Mesendoderm (in vitro differentiated cells): ENCODE measurements around the gene KCNQ1.

ENCODE experiments used
- DNase-seq: peaks from one replicate; pipeline ENCODE4 v3.0.0; 2013
- H2AK5ac ChIP-seq: 2 replicates; pipeline ENCODE4 v1.6.1; 2013; ENCODE audit warnings: low read length, inconsistent platforms
- H2BK120ac ChIP-seq: 2 replicates; pipeline ENCODE4 v1.6.1; 2013; ENCODE audit warnings: low read depth, mild to moderate bottlenecking, low read length, moderate library complexity, mixed read lengths
- H2BK15ac ChIP-seq: replicated peaks from 2 replicates; pipeline ENCODE4 v1.6.1; 2013; ENCODE audit warnings: low read depth, mild to moderate bottlenecking, moderate library complexity
- H2BK5ac ChIP-seq: 2 replicates; pipeline ENCODE4 v1.6.1; 2013; ENCODE audit warnings: low read length, inconsistent platforms
- H3K18ac ChIP-seq: 2 replicates; pipeline ENCODE4 v1.6.1; 2013; ENCODE audit warnings: mild to moderate bottlenecking, low read length, mixed read lengths
- H3K23ac ChIP-seq: one replicate; pipeline ENCODE4 v1.6.1; 2013; ENCODE audit warnings: low read length
- H3K27ac ChIP-seq: 2 replicates; pipeline ENCODE4 v1.5.1; 2013; ENCODE audit warnings: low read depth, mild to moderate bottlenecking, inconsistent platforms, low read length, moderate library complexity
- H3K27me3 ChIP-seq: 2 replicates; pipeline ENCODE4 v1.6.1; 2013; ENCODE audit warnings: low read length, control low read depth, mild to moderate bottlenecking, inconsistent platforms; ENCODE audit not compliant: insufficient read depth, poor library complexity
- H3K36me3 ChIP-seq: 2 replicates; pipeline ENCODE4 v1.6.1; 2013; ENCODE audit warnings: low read length, inconsistent platforms; ENCODE audit not compliant: control insufficient read depth, insufficient read depth
- H3K4ac ChIP-seq: one replicate; pipeline ENCODE4 v1.6.1; 2013; ENCODE audit warnings: low read depth, mild to moderate bottlenecking, low read length, moderate library complexity
- H3K4me1 ChIP-seq: 2 replicates; pipeline ENCODE4 v1.6.1; 2013; ENCODE audit warnings: low read depth, low read length, inconsistent platforms; ENCODE audit not compliant: control insufficient read depth
- H3K4me2 ChIP-seq: 2 replicates; pipeline ENCODE4 v1.6.1; 2013; ENCODE audit warnings: low read length
- H3K4me3 ChIP-seq: 2 replicates; pipeline ENCODE4 v1.5.1; 2013; ENCODE audit warnings: mild to moderate bottlenecking, low read length
- H3K56ac ChIP-seq: one replicate; pipeline ENCODE4 v1.6.1; 2013; ENCODE audit warnings: low read length
- H3K79me1 ChIP-seq: 2 replicates; pipeline ENCODE4 v1.6.1; 2013; ENCODE audit warnings: low read length, inconsistent platforms
- H3K79me2 ChIP-seq: 2 replicates; pipeline ENCODE4 v1.6.1; 2013; ENCODE audit warnings: mild to moderate bottlenecking, low read length; ENCODE audit not compliant: control insufficient read depth, insufficient read depth
- H3K9ac ChIP-seq: 2 replicates; pipeline ENCODE4 v1.6.1; 2013; ENCODE audit warnings: low read length, inconsistent platforms
- H4K5ac ChIP-seq: one replicate; pipeline ENCODE4 v1.6.1; 2013; ENCODE audit warnings: low read length
- H4K8ac ChIP-seq: one replicate; pipeline ENCODE4 v1.6.1; 2013; ENCODE audit warnings: low read depth, mild to moderate bottlenecking, control low read depth, low read length, moderate library complexity
- WGBS: extraction: QIAGEN DNeasy Blood & Tissue Kit; methylation state at CpG from one replicate; pipeline ENCODE4 v1.1.7; 2013; ENCODE audit warnings: low lambda C conversion rate, missing lambda C conversion rate; ENCODE audit not compliant: insufficient coverage; ENCODE audit errors: extremely low coverage; 5-methylcytosine and 5-hydroxymethylcytosine counted together

Gene KCNQ1

GRCh38 chr11:2609345-2609744 lies 164.5 kb downstream of the KCNQ1 start:
- Histone ChIP-seq H3K23ac (no peak overlapping the region), H4K8ac (no peak overlapping the region), H3K9ac (no peak overlapping the region), H3K4me1 (no peaks in the 10 kb centered on the region), H3K79me1 (no peaks in the 10 kb centered on the region), H3K27ac (no peak overlapping the region), H3K36me3 (no peaks in the 10 kb centered on the region), H3K4me3 (no peak overlapping the region), H3K4me2 (no peak overlapping the region), H2BK120ac (no peak overlapping the region), H2BK15ac (no peak overlapping the region), H2BK5ac (no peak overlapping the region), H4K5ac (no peak overlapping the region), H3K56ac (no peak overlapping the region), H3K4ac (no peak overlapping the region), H3K79me2 (no peaks in the 10 kb centered on the region), H3K27me3 (peaks cover 5% of the 10 kb centered on the region), H2AK5ac (no peak overlapping the region), H3K18ac (no peak overlapping the region)
- no CpG with 5 or more reads among the region's 2 CpGs for WGBS
- DNase-seq: no peak

- H3K79me2 ChIP-seq: no peaks in the 10 kb centered on the region
- H3K36me3 ChIP-seq: no peaks in the 10 kb centered on the region
- no peak overlapping the region for H3K4ac ChIP-seq
- no CpG with 5 or more reads among the region's 4 CpGs for WGBS
- H3K4me3 ChIP-seq: no peak overlapping the region
- H3K56ac ChIP-seq: no peak overlapping the region
- no peaks in the 10 kb centered on the region for H3K79me1 ChIP-seq
- peaks cover 5% of the 10 kb centered on the region for H3K27me3 ChIP-seq
- H3K9ac ChIP-seq: no peak overlapping the region
- H2BK5ac ChIP-seq: no peak overlapping the region
- no peak overlapping the region for H3K4me2 ChIP-seq
- no peak overlapping the region for H3K27ac ChIP-seq
- no peak overlapping the region for H4K5ac ChIP-seq
- no peak overlapping the region for H2AK5ac ChIP-seq
- no peak overlapping the region for H3K18ac ChIP-seq
- H3K23ac ChIP-seq: no peak overlapping the region
- H3K4me1 ChIP-seq: no peaks in the 10 kb centered on the region
- DNase-seq: no peak
- no peak overlapping the region for H2BK15ac ChIP-seq
- H4K8ac ChIP-seq: no peak overlapping the region
- no peak overlapping the region for H2BK120ac ChIP-seq
These were observed 168.2 kb downstream of the KCNQ1 start for GRCh38 chr11:2612884-2613571.

GRCh38 chr11:2621894-2622293 lies 177.1 kb downstream of the KCNQ1 start:
- Histone ChIP-seq H3K56ac (no peak overlapping the region), H3K9ac (no peak overlapping the region), H4K8ac (no peak overlapping the region), H4K5ac (no peak overlapping the region), H2AK5ac (no peak overlapping the region), H3K27ac (no peak overlapping the region), H3K79me2 (no peaks in the 10 kb centered on the region), H3K79me1 (no peaks in the 10 kb centered on the region), H3K4me2 (no peak overlapping the region), H3K36me3 (no peaks in the 10 kb centered on the region), H2BK120ac (no peak overlapping the region), H3K18ac (no peak overlapping the region), H3K4ac (no peak overlapping the region), H3K27me3 (no peaks in the 10 kb centered on the region), H2BK15ac (no peak overlapping the region), H3K4me1 (no peaks in the 10 kb centered on the region), H3K4me3 (no peak overlapping the region), H2BK5ac (no peak overlapping the region), H3K23ac (no peak overlapping the region)
- no CpG with 5 or more reads among the region's 3 CpGs for WGBS
- no peak for DNase-seq

GRCh38 chr11:2625183-2625582 lies 180.4 kb downstream of the KCNQ1 start:
- H3K18ac ChIP-seq: no peak overlapping the region
- WGBS: no CpG with 5 or more reads among the region's 3 CpGs
- H3K27me3 ChIP-seq: no peaks in the 10 kb centered on the region
- no peak overlapping the region for H3K4me2 ChIP-seq
- H3K9ac ChIP-seq: no peak overlapping the region
- H2BK15ac ChIP-seq: no peak overlapping the region
- no peak overlapping the region for H3K23ac ChIP-seq
- no peak overlapping the region for H3K4ac ChIP-seq
- H3K4me1 ChIP-seq: no peaks in the 10 kb centered on the region
- no peak overlapping the region for H2BK5ac ChIP-seq
- no peak overlapping the region for H2AK5ac ChIP-seq
- no peak overlapping the region for H3K4me3 ChIP-seq
- no peak for DNase-seq
- H3K79me2 ChIP-seq: no peaks in the 10 kb centered on the region
- H2BK120ac ChIP-seq: no peak overlapping the region
- H3K56ac ChIP-seq: no peak overlapping the region
- no peaks in the 10 kb centered on the region for H3K79me1 ChIP-seq
- H3K36me3 ChIP-seq: no peaks in the 10 kb centered on the region
- no peak overlapping the region for H4K5ac ChIP-seq
- no peak overlapping the region for H3K27ac ChIP-seq
- no peak overlapping the region for H4K8ac ChIP-seq

GRCh38 chr11:2630679-2631078 lies 185.9 kb downstream of the KCNQ1 start:
- no CpG with 5 or more reads among the region's 1 CpG for WGBS
- H3K4me2 ChIP-seq: no peak overlapping the region
- H3K79me2 ChIP-seq: no peaks in the 10 kb centered on the region
- H2AK5ac ChIP-seq: no peak overlapping the region
- H3K27me3 ChIP-seq: no peaks in the 10 kb centered on the region
- H3K56ac ChIP-seq: no peak overlapping the region
- H3K36me3 ChIP-seq: no peaks in the 10 kb centered on the region
- no peak overlapping the region for H4K5ac ChIP-seq
- no peak overlapping the region for H3K18ac ChIP-seq
- no peaks in the 10 kb centered on the region for H3K4me1 ChIP-seq
- no peak overlapping the region for H3K9ac ChIP-seq
- no peak overlapping the region for H4K8ac ChIP-seq
- H3K27ac ChIP-seq: no peak overlapping the region
- DNase-seq: no peak
- H2BK5ac ChIP-seq: no peak overlapping the region
- H3K23ac ChIP-seq: no peak overlapping the region
- H3K4me3 ChIP-seq: no peak overlapping the region
- no peak overlapping the region for H2BK15ac ChIP-seq
- H3K4ac ChIP-seq: no peak overlapping the region
- H3K79me1 ChIP-seq: no peaks in the 10 kb centered on the region
- no peak overlapping the region for H2BK120ac ChIP-seq

- Histone ChIP-seq H3K4me1 (no peaks in the 10 kb centered on the region), H3K9ac (no peak overlapping the region), H3K4ac (no peak overlapping the region), H3K56ac (no peak overlapping the region), H3K18ac (no peak overlapping the region), H3K4me2 (no peak overlapping the region), H3K23ac (no peak overlapping the region), H3K4me3 (no peak overlapping the region), H3K27me3 (no peaks in the 10 kb centered on the region), H4K8ac (no peak overlapping the region), H3K79me2 (no peaks in the 10 kb centered on the region), H3K27ac (no peak overlapping the region), H4K5ac (no peak overlapping the region), H2BK5ac (no peak overlapping the region), H3K79me1 (no peaks in the 10 kb centered on the region), H3K36me3 (no peaks in the 10 kb centered on the region), H2AK5ac (no peak overlapping the region), H2BK15ac (no peak overlapping the region), H2BK120ac (no peak overlapping the region)
- WGBS: no CpG with 5 or more reads among the region's 1 CpG
- no peak for DNase-seq
These were observed 186.4 kb downstream of the KCNQ1 start for GRCh38 chr11:2631161-2631560.
